SK-N-SH (cell line): Measurements from ENCODE around the gene CLN6. TPM values are rescaled to one million over a fixed set of nuclear protein-coding genes. Genes with fewer than 3 reads are reported as not detected.

Experiments used
- CTCF ChIA-PET: fragments of 300-600, 350-600 bp; formaldehyde crosslinking; extraction: SDS; loops from one replicate; lab custom pipeline; 2021; lab: Yijun Ruan, JAX
- POLR2A ChIA-PET: fragments of 350-600 bp; sonication (Branson Sonifier 250); formaldehyde crosslinking; extraction: SDS; loops from one replicate; lab custom pipeline; 2020; ENCODE audit warnings: antibody characterized with exemption, inconsistent platforms; lab: Yijun Ruan, JAX
- DNase-seq: peaks from one replicate; pipeline ENCODE4 v3.0.0; 2012
- H2AFZ ChIP-seq: fragments of 200-600 bp; sonication (generic); 2 replicates; pipeline ENCODE4 v1.8.1; 2016; ENCODE audit warnings: antibody characterized with exemption, mild to moderate bottlenecking, low read depth
- H3F3A ChIP-seq: fragments of 200-600 bp; sonication (generic); replicated peaks from 2 replicates; pipeline ENCODE3; 2016; ENCODE audit warnings: antibody characterized with exemption, mild to moderate bottlenecking; ENCODE audit not compliant: insufficient read depth
- H3K27ac ChIP-seq, 2 experiments: fragments of 200-500 bp in 1 of 2; fragments of 200-600 bp in 1 of 2; sonication (Bioruptor generic) in 1 of 2; sonication (generic), shearing (Covaris generic) in 1 of 2; 2 replicates each; pipeline versions ENCODE4 v1.5.1 to v1.6.1; 2014 to 2016; ENCODE audit warnings: low read depth in 2 of 2, inconsistent platforms in 1 of 2, low read length in 1 of 2, mild to moderate bottlenecking in 1 of 2, mixed read lengths in 1 of 2
- H3K27me3 ChIP-seq: fragments of 200-600 bp; sonication (generic), shearing (Covaris generic); 2 replicates; pipeline ENCODE4 v1.6.1; 2016; ENCODE audit warnings: mixed run types; ENCODE audit not compliant: insufficient read depth
- H3K36me3 ChIP-seq, 2 experiments: fragments of 200-500 bp in 1 of 2; fragments of 200-600 bp in 1 of 2; sonication (Bioruptor generic) in 1 of 2; sonication (generic) in 1 of 2; replicated peaks in 1 of 2; 2 replicates each; pipeline versions ENCODE3 to v1.5.1; 2014 to 2016; ENCODE audit warnings: low read length in 1 of 2, mild to moderate bottlenecking in 1 of 2; ENCODE audit not compliant: insufficient read depth in 2 of 2, control insufficient read depth in 1 of 2
- H3K4me1 ChIP-seq, 2 experiments: fragments of 200-500 bp in 1 of 2; fragments of 200-600 bp in 1 of 2; sonication (Bioruptor generic) in 1 of 2; sonication (generic), shearing (Covaris generic) in 1 of 2; 2 replicates each; pipeline versions ENCODE4 v1.5.1 to v1.6.1; 2014 to 2016; ENCODE audit warnings: low read depth in 1 of 2, low read length in 1 of 2, mixed run types in 1 of 2; ENCODE audit not compliant: insufficient read depth in 2 of 2, control insufficient read depth in 1 of 2
- H3K4me2 ChIP-seq: fragments of 200-600 bp; sonication (generic), shearing (Covaris generic); 2 replicates; pipeline ENCODE4 v1.6.1; 2017; ENCODE audit warnings: mixed run types
- H3K4me3 ChIP-seq, 2 experiments: fragments of 200-500 bp in 1 of 2; fragments of 200-600 bp in 1 of 2; sonication (Bioruptor generic) in 1 of 2; sonication (generic), shearing (Covaris generic) in 1 of 2; 2 replicates each; pipeline versions ENCODE4 v1.5.1 to v1.8.1; 2014 to 2016; ENCODE audit warnings: low read depth in 2 of 2, inconsistent platforms in 1 of 2, low read length in 1 of 2, mild to moderate bottlenecking in 1 of 2, mixed read lengths in 1 of 2, moderate library complexity in 1 of 2
- H3K79me2 ChIP-seq: fragments of 200-600 bp; sonication (generic); 2 replicates; pipeline ENCODE4 v1.8.1; 2017; ENCODE audit warnings: mild to moderate bottlenecking; ENCODE audit not compliant: insufficient read depth
- H3K9ac ChIP-seq: fragments of 200-600 bp; sonication (generic); 2 replicates; pipeline ENCODE4 v1.6.1; 2017; ENCODE audit warnings: mixed run types
- H3K9me2 ChIP-seq: fragments of 200-600 bp; sonication (generic); 2 replicates; pipeline ENCODE4 v1.6.1; 2017; ENCODE audit warnings: mixed run types
- H3K9me3 ChIP-seq: fragments of 200-600 bp; sonication (generic); 2 replicates; pipeline ENCODE4 v1.6.1; 2017; ENCODE audit warnings: mixed run types, mild to moderate bottlenecking, moderate library complexity
- H4K20me1 ChIP-seq: fragments of 200-600 bp; sonication (generic); 2 replicates; pipeline ENCODE4 v1.6.1; 2017; ENCODE audit warnings: mild to moderate bottlenecking, mixed run types; ENCODE audit not compliant: insufficient read depth
- ELF1 ChIP-seq: IDR thresholded peaks from 2 replicates; pipeline ENCODE4 v1.4.0; 2012
- EP300 ChIP-seq, 2 experiments: IDR thresholded peaks; 2 replicates each; pipeline versions ENCODE4 v1.4.0 to v1.6.1; 2012; ENCODE audit warnings: borderline replicate concordance in 1 of 2, low read depth in 1 of 2, low read length in 1 of 2
- FOSL2 ChIP-seq: IDR thresholded peaks from 2 replicates; pipeline ENCODE4 v1.4.0; 2012; ENCODE audit warnings: low read depth, mild to moderate bottlenecking, moderate library complexity, borderline replicate concordance
- FOXJ3 ChIP-seq: sonication (generic); formaldehyde crosslinking; IDR thresholded peaks from 2 replicates; pipeline ENCODE4 v1.5.1; 2020; ENCODE audit warnings: mild to moderate bottlenecking, missing genetic modification reagents
- FOXM1 ChIP-seq: IDR thresholded peaks from 2 replicates; pipeline ENCODE4 v1.4.0; 2012; ENCODE audit warnings: low read depth, mild to moderate bottlenecking
- MEF2A ChIP-seq: IDR thresholded peaks from 2 replicates; pipeline ENCODE4 v1.4.0; 2012; ENCODE audit warnings: low read depth, borderline replicate concordance
- MXI1 ChIP-seq: IDR thresholded peaks from 2 replicates; pipeline ENCODE4 v1.6.1; 2012; ENCODE audit warnings: mild to moderate bottlenecking, low read depth, low read length, improper control_type of control experiment
- NFIC ChIP-seq: IDR thresholded peaks from 2 replicates; pipeline ENCODE4 v1.4.0; 2012; ENCODE audit warnings: borderline replicate concordance
- POLR2AphosphoS5 ChIP-seq: IDR thresholded peaks from 2 replicates; pipeline ENCODE4 v1.6.1; 2012; ENCODE audit warnings: low read depth, low read length
- RAD21 ChIP-seq: IDR thresholded peaks from 2 replicates; pipeline ENCODE4 v1.6.1; 2012; ENCODE audit warnings: mild to moderate bottlenecking, low read length
- RCOR1 ChIP-seq: fragments of 150-350 bp; IDR thresholded peaks from 2 replicates; pipeline ENCODE4 v1.6.1; 2017; ENCODE audit warnings: antibody characterized with exemption, low read length
- SIN3A ChIP-seq: IDR thresholded peaks from 2 replicates; pipeline ENCODE4 v1.6.1; 2012; ENCODE audit warnings: low read depth, mild to moderate bottlenecking, low read length, moderate library complexity, borderline replicate concordance
- YY1 ChIP-seq: IDR thresholded peaks from 2 replicates; pipeline ENCODE4 v1.4.0; 2012; ENCODE audit warnings: low read depth, mild to moderate bottlenecking
- WGBS: methylation state at CpG from one replicate; pipeline ENCODE4 v1.1.6; 2017; ENCODE audit warnings: low lambda C conversion rate; 5-methylcytosine and 5-hydroxymethylcytosine counted together
- polyA plus RNA-seq, 3 experiments: library from polyadenylated mRNA; depleted of rRNA; stranded (reverse); fragments of >200 nt; gene quantifications; 2 replicates each; pipeline ENCODE4 v1.2.3, GENCODE V29; 2012
- TF ChIP-seq, protein P1 (sequence below): fragments of 150-350 bp; IDR thresholded peaks from 2 replicates; pipeline ENCODE4 v1.6.1; 2017; ENCODE audit warnings: antibody characterized with exemption, low read length, low read depth, borderline replicate concordance
- TF ChIP-seq, protein P2 (sequence below): IDR thresholded peaks from 2 replicates; pipeline ENCODE4; 2012
- TF ChIP-seq, protein P3 (sequence below): IDR thresholded peaks from 2 replicates; pipeline ENCODE4 v1.6.1; 2012; ENCODE audit warnings: mild to moderate bottlenecking, low read depth, low read length, moderate library complexity
- TF ChIP-seq, protein P4 (sequence below): IDR thresholded peaks from 2 replicates; pipeline ENCODE4 v1.4.0; 2012; ENCODE audit warnings: low read depth, borderline replicate concordance
- TF ChIP-seq, protein P5 (sequence below): IDR thresholded peaks from 2 replicates; pipeline ENCODE4 v1.4.0; 2012; ENCODE audit warnings: low read depth, borderline replicate concordance

The CLN6 gene
- polyA plus RNA-seq, 1 of the 3 experiments (the other 2 are of a cell fraction): 27.5 TPM

DNA sequence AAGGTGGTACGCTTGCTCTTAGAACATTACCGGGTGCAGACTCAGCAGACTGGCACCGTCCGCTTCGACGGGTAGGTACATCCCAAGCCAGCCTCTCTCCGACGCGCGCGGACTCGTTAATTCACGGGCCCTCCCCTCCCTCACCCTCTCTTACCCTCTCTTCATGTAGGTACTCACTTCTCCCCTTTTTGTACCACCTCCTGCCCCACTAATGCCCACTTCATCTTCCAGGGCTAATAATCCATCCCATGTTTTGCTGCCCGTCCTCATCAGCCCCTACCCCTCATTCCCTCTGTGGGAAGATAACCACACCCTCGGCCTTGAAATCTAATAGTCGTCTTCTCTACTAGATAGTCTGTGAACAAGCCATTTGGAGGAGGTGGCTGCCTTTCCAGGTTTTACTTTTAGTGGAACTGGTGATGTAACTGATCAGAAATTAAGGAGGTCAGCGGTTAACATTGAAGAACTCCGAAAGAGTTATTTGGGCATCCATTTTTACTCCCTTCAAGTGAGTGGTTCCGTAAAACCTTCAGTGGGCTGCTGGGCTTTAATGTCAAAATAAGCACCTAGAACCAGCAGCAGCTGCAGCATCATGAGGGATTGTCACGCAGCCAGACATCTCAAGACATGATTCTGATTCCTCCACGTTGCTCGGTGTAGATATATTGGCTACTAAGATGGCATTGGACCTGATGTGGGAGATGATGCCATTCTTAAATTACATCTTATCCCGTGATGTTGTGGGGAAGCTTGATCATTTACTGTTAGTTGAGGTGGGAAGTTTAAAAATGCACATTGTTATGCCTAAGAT lies 49.3 kb upstream of the CLN6 start:
- WGBS: 1% methylated on average over 23 of the region's 23 CpGs
- H3K4me3 ChIP-seq: peak overlapping the region; percentile 86 to 98
- H3K27me3 ChIP-seq: no peaks in the 10 kb centered on the region
- peaks cover 9 to 36% of the 10 kb centered on the region in 2 experiments; a peak in 3 of 4 replicates for H3K4me1 ChIP-seq
- H2AFZ ChIP-seq: no peak overlapping the region
- peaks cover 7 to 11% of the 10 kb centered on the region in 2 experiments for H3K36me3 ChIP-seq
- TF ChIP-seq, protein P1, sequence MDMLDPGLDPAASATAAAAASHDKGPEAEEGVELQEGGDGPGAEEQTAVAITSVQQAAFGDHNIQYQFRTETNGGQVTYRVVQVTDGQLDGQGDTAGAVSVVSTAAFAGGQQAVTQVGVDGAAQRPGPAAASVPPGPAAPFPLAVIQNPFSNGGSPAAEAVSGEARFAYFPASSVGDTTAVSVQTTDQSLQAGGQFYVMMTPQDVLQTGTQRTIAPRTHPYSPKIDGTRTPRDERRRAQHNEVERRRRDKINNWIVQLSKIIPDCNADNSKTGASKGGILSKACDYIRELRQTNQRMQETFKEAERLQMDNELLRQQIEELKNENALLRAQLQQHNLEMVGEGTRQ: no peak
- TF ChIP-seq FOXM1: no peak
- TF ChIP-seq, protein P2, sequence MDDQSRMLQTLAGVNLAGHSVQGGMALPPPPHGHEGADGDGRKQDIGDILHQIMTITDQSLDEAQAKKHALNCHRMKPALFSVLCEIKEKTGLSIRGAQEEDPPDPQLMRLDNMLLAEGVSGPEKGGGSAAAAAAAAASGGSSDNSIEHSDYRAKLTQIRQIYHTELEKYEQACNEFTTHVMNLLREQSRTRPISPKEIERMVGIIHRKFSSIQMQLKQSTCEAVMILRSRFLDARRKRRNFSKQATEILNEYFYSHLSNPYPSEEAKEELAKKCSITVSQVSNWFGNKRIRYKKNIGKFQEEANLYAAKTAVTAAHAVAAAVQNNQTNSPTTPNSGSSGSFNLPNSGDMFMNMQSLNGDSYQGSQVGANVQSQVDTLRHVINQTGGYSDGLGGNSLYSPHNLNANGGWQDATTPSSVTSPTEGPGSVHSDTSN: no peak
- TF ChIP-seq, protein P3, sequence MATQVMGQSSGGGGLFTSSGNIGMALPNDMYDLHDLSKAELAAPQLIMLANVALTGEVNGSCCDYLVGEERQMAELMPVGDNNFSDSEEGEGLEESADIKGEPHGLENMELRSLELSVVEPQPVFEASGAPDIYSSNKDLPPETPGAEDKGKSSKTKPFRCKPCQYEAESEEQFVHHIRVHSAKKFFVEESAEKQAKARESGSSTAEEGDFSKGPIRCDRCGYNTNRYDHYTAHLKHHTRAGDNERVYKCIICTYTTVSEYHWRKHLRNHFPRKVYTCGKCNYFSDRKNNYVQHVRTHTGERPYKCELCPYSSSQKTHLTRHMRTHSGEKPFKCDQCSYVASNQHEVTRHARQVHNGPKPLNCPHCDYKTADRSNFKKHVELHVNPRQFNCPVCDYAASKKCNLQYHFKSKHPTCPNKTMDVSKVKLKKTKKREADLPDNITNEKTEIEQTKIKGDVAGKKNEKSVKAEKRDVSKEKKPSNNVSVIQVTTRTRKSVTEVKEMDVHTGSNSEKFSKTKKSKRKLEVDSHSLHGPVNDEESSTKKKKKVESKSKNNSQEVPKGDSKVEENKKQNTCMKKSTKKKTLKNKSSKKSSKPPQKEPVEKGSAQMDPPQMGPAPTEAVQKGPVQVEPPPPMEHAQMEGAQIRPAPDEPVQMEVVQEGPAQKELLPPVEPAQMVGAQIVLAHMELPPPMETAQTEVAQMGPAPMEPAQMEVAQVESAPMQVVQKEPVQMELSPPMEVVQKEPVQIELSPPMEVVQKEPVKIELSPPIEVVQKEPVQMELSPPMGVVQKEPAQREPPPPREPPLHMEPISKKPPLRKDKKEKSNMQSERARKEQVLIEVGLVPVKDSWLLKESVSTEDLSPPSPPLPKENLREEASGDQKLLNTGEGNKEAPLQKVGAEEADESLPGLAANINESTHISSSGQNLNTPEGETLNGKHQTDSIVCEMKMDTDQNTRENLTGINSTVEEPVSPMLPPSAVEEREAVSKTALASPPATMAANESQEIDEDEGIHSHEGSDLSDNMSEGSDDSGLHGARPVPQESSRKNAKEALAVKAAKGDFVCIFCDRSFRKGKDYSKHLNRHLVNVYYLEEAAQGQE: no peak
- TF ChIP-seq, protein P4, sequence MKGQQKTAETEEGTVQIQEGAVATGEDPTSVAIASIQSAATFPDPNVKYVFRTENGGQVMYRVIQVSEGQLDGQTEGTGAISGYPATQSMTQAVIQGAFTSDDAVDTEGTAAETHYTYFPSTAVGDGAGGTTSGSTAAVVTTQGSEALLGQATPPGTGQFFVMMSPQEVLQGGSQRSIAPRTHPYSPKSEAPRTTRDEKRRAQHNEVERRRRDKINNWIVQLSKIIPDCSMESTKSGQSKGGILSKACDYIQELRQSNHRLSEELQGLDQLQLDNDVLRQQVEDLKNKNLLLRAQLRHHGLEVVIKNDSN: no peak
- TF ChIP-seq FOXJ3 (CRISPR knock-in tag): no peak
- no peak for TF ChIP-seq SIN3A
- no peak for TF ChIP-seq ELF1
- TF ChIP-seq MEF2A: no peak
- no peak for TF ChIP-seq POLR2AphosphoS5
- TF ChIP-seq NFIC: no peak
- TF ChIP-seq MXI1: no peak
- TF ChIP-seq EP300 (IDR thresholded peaks at IDR 0.05; ENCODE audit: borderline replicate concordance in 1 of 2, low read depth in 1 of 2, low read length in 1 of 2): no peak
- TF ChIP-seq RCOR1: no peak
- no peak for TF ChIP-seq FOSL2
- no peak for TF ChIP-seq RAD21
- TF ChIP-seq, protein P5, sequence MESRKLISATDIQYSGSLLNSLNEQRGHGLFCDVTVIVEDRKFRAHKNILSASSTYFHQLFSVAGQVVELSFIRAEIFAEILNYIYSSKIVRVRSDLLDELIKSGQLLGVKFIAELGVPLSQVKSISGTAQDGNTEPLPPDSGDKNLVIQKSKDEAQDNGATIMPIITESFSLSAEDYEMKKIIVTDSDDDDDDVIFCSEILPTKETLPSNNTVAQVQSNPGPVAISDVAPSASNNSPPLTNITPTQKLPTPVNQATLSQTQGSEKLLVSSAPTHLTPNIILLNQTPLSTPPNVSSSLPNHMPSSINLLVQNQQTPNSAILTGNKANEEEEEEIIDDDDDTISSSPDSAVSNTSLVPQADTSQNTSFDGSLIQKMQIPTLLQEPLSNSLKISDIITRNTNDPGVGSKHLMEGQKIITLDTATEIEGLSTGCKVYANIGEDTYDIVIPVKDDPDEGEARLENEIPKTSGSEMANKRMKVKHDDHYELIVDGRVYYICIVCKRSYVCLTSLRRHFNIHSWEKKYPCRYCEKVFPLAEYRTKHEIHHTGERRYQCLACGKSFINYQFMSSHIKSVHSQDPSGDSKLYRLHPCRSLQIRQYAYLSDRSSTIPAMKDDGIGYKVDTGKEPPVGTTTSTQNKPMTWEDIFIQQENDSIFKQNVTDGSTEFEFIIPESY: no peak
- TF ChIP-seq YY1: no peak
- H4K20me1 ChIP-seq: peaks cover 54% of the 10 kb centered on the region
- ChIA-PET POLR2A (interaction anchor here (2.1 to 2.5 kb wide), 3 partner anchors 15 to 48 kb away, joined by 6 to 16 read pairs (median 8); no protein-coding TSS in a partner anchor), CTCF (interaction anchor here (0.8 to 2.9 kb wide), 4 partner anchors 26 to 28 kb away, joined by 3 to 19 read pairs (median 11); no protein-coding TSS in a partner anchor)
- no peaks in the 10 kb centered on the region for H3K9me3 ChIP-seq
- peak; percentile 53 for DNase-seq
- H3K9me2 ChIP-seq: no peaks in the 10 kb centered on the region
- H3K27ac ChIP-seq: peak overlapping the region; percentile 97 to 99
- H3K4me2 ChIP-seq: peak overlapping the region; percentile 82
- H3K79me2 ChIP-seq: peaks cover 89% of the 10 kb centered on the region
- H3K9ac ChIP-seq: peak overlapping the region; percentile 98
- H3F3A ChIP-seq: peaks cover 14% of the 10 kb centered on the region
